GM18507 (cell line): ENCODE measurements around the gene ENDOV.

ENCODE experiments used
- DNase-seq: peaks from one replicate; pipeline ENCODE4 v3.0.0; 2011; ENCODE audit warnings: low read depth; ENCODE audit not compliant: insufficient read length; ENCODE audit errors: extremely low spot score
- FAIRE-seq: peaks from 2 replicates; lab custom pipeline; 2011; peaks lifted over from hg19 to GRCh38; lab: Jason Lieb, UNC

ENDOV gene

DNA sequence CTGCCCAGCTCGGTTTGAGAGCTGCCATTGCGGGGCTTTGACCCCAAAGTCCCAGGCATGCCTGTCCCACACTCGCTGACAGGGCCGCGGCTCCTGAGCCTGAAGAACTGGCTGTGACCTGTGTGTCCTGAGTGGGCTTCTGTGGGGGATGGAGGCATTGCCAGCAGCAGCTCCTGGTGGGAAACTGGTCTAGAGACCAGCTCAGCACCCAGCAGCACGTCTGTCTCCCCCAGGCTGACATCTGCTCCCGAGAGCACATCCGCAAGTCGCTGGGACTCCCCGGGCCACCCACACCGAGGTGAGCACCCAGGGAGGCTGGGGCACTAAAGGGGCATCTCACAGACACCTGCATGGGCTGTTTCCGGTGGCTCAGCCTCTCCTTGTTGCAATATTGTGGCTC is 13.4 kb downstream of the ENDOV start:
- DNase-seq (no peak), FAIRE-seq (no peak)

DNA sequence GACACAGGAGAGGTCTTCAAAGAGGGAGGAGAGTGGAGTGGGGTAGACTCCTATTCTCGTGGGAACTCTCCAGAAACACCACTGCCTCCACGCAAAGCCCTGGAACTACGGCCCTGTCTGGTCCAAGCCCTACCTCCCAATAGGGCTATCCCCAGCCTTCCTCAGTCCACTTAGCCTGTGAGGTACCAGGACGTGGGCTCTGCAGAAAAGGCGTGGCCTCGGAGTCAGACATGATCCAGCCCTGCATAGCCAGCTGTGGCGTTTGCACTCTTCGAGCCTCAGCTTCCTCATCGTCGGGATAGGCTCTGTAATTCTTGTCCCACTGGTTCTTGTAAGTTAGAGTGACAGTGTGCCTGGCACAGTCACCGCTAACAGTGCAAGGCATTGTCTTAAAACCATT is 13.8 kb downstream of the ENDOV start:
- no peak for FAIRE-seq
- no peak for DNase-seq

DNA sequence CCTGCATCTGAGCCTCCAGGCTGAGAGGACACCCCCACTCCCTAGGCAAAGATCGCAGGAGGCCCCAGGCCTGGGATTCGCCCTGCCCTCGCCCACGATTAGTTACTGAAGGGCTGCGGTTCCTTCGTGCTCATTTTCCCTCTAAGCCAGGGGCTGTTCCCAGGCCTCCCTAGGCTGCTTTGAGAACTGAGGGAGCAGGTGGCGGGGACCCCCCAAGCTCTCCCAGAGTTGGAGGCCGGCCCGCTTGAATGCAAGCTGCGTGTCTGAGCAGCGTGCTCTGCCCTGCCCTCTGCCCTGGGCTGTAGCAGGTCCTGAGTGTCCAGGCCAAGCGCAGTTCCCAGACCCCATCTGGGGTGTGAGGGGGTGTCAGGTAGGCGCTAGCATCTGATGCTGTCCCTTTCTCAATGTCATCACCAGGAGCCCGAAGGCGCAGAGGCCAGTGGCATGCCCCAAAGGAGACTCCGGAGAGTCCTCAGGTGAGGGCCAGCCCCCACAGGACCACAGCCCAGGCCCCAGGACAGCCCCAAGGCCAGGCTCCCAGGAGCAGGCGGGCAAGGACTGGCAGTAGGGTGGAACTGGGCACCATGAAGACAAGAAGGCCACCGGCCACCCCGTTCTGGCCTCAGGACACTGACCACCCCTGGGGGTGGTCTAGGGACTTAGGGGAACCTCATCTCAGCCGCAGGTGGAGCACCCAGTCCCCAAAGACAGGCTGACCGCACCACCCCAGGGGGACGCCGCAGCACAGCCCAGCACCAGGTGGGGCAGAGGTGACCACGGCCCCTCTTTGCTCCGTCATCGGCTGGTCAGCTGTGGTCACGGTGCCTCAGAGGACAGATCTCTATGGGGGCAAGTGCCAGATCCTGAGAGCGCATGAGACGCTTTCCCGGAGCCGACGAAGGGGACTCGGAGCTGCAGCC is 14.6 kb downstream of the ENDOV start:
- DNase-seq (no peak), FAIRE-seq (no peak)

DNA sequence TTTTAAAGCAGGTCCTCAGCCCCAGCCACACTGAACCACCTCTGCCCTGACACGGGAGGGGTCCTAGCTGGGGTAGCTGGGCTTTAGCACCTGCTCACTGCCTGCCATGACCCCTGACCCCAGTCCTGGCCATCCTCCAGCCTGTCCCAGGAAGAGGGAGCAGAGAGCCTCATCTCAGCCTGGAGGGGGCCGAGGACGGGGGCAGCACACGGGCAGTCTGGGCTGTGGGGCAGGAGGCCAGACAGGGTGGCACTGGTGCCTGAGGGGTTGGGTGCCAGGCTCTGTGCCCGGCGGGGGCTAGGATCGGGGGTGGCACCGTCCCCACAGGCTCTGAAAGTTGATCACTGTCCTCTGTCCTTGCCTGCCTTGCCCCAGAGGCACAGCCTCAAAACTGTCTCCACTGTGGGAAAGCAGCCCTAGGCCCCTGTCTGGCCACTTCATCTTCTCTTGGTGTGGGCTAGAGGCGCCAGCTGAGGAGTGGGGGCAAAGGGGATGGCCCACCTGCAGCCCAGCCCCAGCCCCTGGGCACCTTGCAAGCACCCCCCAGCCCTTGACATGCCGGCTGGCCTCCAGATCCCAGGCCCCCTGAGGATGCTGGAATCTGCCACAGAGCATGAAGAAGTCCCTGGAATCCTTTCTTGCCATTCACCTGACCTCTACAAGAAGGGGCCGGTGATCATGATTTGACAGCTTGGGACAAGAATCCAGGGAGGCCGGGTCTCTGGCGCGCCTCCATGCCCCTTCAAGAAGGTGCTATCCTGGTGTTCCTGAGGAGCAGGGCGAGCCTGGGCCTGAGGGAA is 15.7 kb downstream of the ENDOV start:
- FAIRE-seq (no peak), DNase-seq (no peak)

DNA sequence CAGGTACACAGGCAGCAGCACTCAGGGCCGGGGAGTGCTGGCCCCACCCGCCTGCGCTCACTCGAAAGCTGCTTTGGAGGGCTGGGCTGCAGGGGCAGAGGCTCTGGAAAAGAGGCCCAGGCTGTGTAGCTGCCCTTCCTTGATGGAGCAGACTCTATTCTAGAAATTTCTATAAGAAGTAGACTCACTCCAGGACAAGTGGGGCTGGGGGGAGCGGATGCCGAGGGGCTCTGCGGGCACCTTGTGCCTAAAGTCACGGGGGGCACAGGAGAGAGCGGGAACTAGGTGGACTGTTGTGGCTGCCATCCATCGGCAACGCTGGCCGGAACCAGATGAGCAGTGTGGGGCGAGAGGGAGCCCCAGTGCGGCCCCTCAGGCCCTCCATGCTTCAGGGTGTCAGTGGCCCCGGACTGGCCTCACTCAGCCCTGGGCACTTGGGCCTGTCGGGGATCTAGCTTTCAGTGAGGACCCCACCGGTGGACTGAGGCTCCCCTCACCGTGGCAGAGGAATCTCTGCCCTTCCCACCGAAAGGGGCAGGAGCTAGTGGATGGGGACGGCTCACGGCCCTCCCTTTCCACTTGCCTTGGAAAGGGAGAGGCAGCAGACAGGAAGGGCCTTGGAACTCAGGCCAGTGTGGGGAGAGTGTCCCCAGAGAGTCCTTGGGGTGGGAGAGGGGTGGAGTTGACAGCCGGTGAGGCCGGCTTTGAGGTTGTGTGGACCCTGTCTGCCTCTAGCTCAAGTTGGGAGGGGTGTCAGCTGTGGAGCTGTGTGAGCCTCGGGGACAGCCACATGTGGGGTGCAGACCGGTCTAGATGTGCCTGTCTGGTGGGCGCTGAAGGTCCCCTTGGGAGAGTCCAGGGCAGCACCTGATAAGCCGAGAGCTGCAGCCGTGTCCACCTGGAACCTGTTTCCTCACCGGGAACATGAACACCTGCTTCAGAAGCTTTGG is 16.6 kb downstream of the ENDOV start:
- DNase-seq (no peak), FAIRE-seq (no peak)

DNA sequence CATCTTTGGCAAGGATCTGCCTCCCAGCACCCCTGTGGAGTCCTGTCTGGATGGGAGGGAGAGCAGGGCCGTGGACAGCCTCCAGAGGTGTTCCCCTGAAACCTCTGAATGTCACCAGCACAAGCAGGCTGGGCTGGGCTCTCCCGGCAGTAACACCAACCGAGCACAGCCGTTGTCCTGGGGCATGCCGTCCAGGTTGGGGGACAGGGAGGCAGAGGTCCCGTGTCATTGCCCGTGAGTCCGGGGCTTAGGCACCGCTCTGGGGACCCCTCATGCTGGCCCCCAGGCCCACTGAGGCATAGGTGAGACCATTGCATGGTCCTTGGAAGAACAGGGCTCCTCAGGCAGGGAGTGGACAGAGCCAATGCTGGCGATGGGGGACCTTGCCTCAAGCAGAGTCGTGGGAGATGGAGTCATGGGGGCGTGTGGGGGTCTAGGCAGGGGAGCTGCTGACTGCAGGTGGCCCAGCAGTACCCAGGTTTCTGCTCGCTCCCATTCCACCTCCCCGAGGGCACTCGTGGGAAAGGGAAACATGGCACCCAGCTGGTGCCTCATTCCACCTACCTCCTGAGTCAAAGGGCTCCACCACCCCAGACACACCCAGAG is 17.5 kb downstream of the ENDOV start:
- no peak for DNase-seq
- no peak for FAIRE-seq

DNA sequence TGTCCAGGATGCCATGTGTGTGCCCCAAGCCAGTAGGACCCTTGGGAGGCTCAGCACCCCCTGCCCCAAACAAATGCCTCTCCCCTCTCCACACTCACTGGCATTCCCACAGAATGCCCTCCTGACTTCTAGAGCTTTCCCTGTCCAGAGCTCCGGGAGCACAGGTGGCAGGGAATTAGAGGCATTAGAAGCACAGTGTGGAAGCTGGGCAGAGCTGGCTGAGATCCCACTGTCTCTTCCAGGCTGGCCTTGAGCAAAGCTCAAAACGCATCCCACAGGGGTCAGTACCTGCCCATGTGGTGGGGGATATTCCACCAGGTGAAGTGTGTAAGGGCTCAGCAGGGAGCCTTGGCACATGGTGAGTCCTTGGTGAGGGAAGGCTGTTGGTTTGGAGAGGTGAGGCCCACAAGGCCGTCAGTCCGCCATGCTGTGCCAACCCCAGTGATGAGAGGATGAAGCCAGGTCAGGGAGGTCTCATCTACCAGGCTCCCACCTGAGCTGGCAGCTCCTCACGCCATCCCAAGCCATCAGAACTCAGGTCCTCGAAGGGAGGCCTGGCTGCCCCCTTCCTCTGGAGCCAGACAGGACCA is 18.1 kb downstream of the ENDOV start:
- DNase-seq (no peak), FAIRE-seq (no peak)

DNA sequence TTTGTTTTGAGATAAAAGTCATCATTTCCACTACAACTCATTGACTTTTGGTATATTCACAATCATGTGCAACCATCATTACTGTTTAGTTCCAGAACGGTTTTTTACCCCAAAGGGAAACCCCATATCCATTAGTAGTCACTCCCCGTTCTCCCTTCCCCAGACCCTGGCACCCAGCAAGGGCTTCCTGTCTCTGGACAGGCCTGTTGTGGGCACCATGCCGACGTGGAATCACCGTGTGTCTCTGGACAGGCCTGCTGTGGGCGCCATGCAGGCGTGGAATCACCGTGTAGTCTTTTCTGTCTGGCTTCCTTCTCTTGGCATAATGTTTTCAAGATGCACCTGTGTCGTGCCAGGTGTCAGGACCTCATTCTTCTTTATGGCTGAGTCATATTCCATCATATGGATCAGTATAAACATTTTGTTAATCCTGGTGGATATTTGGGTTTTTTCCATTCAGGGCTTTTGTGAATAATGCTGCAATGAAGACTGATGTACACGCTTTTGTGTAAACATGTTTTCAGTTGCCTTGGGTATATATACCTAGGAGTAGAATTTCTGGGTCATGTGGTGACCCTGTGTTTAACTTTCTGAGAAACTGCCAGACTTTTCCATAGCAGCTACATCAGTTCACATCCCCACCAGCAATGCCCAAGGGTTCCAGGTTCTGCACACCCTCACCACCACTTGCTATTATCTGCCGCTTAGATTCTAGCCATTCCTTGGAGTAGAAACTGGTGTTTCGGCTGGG is 19.1 kb downstream of the ENDOV start:
- FAIRE-seq (no peak), DNase-seq (no peak)

DNA sequence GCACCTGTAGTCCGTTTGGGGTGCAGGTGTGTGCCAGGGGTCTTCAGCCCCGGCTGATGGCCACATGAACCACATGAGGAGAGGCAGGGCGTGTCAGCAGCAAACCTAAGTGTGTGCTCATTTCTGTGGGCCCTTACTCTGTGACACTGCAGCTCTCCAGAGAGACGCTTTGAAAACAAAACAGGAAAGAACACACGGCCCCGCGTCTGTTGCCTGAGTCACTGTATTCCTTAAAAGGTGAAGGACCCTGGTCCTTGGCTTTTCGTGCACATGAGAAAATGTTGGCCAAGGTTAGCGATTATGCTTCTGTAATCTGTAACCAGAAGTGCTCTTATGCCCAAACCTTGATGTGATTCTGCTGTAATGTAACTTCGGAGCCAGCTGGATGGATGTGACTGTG is 22.6 kb downstream of the ENDOV start:
- DNase-seq = no peak
- no peak for FAIRE-seq

DNA sequence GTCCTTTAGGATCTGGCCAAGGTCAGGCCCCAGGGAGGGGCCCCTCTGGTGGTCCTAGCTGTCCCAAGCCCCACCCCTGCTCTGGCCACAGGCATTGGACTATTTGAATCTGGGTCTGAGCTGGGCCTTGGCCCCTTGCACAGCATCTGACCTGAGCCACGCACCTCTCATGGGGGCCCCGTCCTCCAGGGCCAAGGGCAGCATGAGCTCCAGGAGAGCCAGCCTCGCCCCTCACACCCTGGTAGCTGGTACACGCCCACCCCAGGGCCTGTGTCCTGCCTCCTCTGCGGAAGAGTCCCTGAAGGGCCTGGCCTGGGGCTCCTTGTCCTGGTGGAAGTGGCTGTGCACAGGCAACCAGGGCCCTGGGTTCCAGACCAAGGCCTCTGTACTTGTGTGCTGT is 23.8 kb downstream of the ENDOV start:
- DNase-seq (no peak), FAIRE-seq (no peak)

DNA sequence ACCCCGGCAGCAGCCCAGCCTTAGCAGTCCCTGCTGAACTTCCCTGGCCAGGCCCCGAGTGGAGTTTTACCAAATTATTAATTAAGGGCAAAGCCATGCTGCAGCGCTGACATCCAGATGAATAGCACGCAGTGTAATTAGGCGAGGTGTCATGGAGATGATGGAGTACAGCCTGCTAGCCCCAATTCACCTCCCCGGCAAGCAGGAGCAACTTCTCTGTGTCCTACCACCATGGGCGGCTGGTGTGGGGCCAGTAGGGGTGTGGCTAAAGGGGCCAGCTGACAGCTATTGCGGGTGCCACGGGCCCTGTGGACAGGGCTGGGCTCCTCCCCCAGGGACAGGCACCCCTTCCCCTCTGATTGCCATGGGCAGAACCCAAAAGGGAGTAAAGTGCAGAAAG is 24.5 kb downstream of the ENDOV start:
- DNase-seq = no peak
- no peak for FAIRE-seq

DNA sequence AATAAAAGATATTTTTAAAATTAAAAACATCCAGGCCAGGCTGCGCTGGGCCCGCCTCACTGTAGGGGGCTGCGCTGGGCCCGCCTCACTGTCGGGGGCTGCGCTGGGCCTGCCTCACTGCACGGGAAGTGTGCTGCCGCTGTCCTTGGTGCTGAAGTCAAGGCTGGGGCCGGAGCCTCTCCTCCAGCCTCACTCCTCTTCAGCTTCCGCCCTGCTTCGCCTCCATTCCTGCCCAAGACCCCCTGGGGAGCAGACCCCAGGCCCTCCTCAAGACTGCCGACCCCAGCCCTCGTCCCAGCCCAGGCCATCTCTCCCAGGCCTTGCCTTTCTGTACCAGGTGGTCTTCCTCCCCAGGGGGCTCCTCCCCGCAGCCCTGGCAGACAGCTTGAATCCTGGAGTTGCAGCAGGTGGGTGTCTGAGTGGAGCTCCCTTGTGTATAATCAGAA is 26.2 kb downstream of the ENDOV start:
- FAIRE-seq (no peak), DNase-seq (peak; percentile 52)

DNA sequence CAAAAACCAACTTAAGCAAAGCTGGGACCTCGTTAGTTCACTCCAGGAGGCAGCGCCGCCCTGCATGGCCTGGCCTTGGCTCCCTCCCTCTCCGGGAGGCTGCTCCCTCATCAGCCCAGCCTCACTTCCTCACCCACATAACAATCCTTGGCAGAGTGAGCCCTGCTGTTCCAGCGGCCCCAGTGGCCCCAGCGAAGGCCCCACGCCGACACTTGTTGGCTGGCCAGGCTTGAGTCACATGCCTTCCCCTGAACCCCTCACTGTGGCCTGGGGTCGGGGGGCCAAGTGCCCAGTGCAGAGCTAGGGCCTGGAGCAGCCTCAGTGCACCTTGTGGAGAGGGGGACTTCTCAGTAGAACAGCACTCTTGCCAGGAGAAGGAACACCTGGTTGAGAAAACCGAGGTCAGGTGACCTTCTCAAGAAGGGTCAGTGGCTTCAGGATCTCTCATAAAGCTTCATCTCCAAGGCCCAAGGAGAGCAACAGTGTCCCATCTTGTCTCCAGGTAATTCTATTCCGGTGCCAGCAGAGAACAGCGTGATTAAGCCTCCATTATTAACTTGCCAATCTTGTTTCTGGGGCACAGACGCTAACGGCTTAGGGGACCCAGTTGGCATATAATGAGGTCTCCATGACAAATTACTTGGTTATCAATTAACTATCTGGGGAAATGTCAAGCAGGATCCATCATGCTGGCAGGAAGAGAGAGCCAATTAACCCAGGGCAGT is 26.8 kb downstream of the ENDOV start:
- FAIRE-seq = no peak
- DNase-seq = no peak

DNA sequence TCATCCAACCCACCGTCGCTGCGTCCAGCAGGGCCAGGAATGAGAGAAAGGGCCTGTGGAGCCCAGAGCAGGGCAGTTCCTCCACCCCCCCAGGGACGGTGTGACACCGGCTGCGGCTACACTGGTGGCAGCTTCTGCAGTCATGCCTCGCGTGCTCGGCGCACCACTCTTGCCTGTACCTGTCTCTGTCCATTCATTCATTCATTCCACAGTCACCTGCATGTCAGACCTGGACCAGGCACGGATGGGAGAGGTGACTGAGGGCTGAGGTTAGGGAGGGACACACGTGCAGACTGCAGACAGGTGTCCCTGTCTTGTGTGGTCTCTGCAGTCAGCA is 27.3 kb downstream of the ENDOV start:
- DNase-seq (no peak), FAIRE-seq (no peak)

DNA sequence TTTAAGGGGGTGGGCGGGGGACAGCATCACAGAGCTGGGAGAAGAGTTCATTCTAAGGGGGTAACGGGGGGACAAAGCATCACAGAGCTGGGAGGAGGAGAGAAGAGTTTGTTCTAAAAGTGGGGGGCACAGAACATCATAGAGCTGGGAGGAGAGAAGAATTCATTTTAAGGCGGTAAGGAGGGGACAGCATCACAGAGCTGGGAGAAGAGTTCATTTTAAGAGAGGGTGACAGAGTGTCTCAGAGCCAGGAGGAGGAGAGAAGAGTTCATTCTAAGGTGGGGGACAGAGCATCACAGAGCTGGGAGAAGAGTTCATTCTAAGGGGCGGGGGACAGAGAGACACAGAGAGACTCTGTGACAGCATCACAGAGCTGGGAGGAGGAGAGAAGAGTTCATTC is 27.8 kb downstream of the ENDOV start:
- FAIRE-seq = no peak
- no peak for DNase-seq

DNA sequence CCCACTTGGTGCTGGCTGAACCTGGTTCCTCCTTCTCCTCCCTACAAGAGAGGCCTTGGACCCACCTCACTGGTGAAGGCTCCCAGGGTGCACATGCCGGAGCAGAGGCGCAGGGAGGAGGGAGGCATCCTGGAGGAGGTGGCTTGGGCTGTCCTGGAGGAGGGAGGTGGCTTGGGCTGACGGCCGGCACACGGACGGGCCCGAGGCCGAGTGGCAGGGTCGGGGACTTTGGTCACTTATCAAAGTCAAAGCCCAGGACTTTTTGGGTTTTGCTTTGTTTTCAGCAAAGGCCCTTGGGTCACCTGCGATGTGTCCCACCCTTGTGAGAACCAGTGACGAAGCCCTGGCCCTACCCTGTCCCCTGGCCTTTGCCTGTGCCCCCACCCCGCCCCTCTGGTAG is 28.5 kb downstream of the ENDOV start:
- no peak for FAIRE-seq
- DNase-seq = no peak

DNA sequence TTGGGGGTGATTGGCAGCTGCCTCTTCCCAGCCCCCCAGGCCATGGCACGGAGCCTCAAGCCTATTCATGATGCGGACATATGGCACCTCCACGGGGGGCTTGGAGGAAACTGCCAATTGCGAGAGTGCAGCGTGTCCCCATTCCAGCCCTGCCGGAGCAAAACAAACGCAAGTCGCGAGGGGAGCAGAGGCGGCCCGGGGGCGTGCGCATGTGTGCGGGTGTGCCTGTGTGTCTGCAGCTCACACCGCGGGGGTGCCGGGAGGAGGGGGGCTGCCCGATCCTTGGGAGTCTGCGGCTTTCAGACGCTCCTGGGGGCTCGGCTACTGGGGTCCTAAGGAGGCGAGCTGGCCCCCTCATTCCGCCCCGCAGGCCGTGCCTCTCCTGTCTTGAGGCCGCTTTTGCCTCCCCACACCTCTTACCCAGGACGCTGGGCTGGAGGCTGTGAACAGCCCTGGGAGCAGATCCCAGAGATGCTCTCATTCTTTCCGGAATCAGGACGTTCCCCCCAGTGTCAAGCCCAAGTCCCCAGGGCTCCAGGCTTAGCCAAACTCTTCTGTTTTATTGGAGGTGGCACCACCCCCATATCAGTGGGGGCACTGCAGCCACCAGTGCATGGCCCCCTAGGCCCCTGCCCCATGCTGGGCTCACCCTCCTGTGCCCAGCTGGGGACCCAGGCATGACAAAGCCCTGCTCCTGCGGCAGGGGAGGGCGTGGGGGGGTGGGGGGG is 29.1 kb downstream of the ENDOV start:
- no peak for DNase-seq
- FAIRE-seq = no peak
